Epithelial cell of prostate (primary cell): ENCODE measurements around the gene FIP1L1.

Experiments used
- DNase-seq: peaks from one replicate; pipeline ENCODE4 v3.0.0-alpha.2; 2011; ENCODE audit warnings: low read depth, low spot score
- H3K27ac ChIP-seq: fragments of 450-650 bp; 2 replicates; pipeline ENCODE4 v1.5.1; 2017; ENCODE audit warnings: mild to moderate bottlenecking

The FIP1L1 gene

GRCh38 chr4:53494851-53495250 lies 117.4 kb downstream of the FIP1L1 start:
- H3K27ac ChIP-seq, result no peak overlapping the region
- DNase-seq, result no peak

GRCh38 chr4:53497487-53498244 lies 120.2 kb downstream of the FIP1L1 start:
- DNase-seq, result no peak
- no peak overlapping the region for H3K27ac ChIP-seq

- no peak overlapping the region for H3K27ac ChIP-seq
- DNase-seq, result no peak
Observed at GRCh38 chr4:53498706-53499105, 121.3 kb downstream of the FIP1L1 start.

- H3K27ac ChIP-seq, result no peak overlapping the region
- no peak for DNase-seq
Observed at GRCh38 chr4:53499791-53500190, 122.3 kb downstream of the FIP1L1 start.

GRCh38 chr4:53500546-53500945 lies 123.1 kb downstream of the FIP1L1 start:
- DNase-seq, result no peak
- H3K27ac ChIP-seq, result no peak overlapping the region

- no peak overlapping the region for H3K27ac ChIP-seq
- no peak for DNase-seq
Observed at GRCh38 chr4:53501561-53501960, 124.1 kb downstream of the FIP1L1 start.

- no peak overlapping the region for H3K27ac ChIP-seq
- DNase-seq, result no peak
Observed at GRCh38 chr4:53502094-53502493, 124.7 kb downstream of the FIP1L1 start.

GRCh38 chr4:53505947-53506346 lies 128.5 kb downstream of the FIP1L1 start:
- DNase-seq, result no peak
- H3K27ac ChIP-seq, result no peak overlapping the region

- DNase-seq, result no peak
- no peak overlapping the region for H3K27ac ChIP-seq
Observed at GRCh38 chr4:53507058-53507457, 129.6 kb downstream of the FIP1L1 start.

- DNase-seq, result no peak
- no peak overlapping the region for H3K27ac ChIP-seq
Observed at GRCh38 chr4:53507671-53508286, 130.3 kb downstream of the FIP1L1 start.

GRCh38 chr4:53508446-53508845 lies 131.0 kb downstream of the FIP1L1 start:
- DNase-seq, result no peak
- H3K27ac ChIP-seq, result no peak overlapping the region

- no peak for DNase-seq
- no peak overlapping the region for H3K27ac ChIP-seq
Observed at GRCh38 chr4:53510321-53510720, 132.9 kb downstream of the FIP1L1 start.
